A549 (cell line): ENCODE measurements around the gene OTULIN. TPM values are rescaled to one million over a fixed set of nuclear protein-coding genes. Genes with fewer than 3 reads are reported as not detected.

Source experiments
- ATAC-seq, 2 experiments: fragments of 200-7000 bp in 1 of 2; fragments of >200 bp in 1 of 2; cut with Nextera tagmentation in 1 of 2; cut with Tn5 transposase in 1 of 2; 3 replicates each; pipeline versions ENCODE4 v1.8.0 to v1.9.1; 2018 to 2020; ENCODE audit warnings: mild to moderate bottlenecking in 1 of 2, moderate library complexity in 1 of 2
- CTCF ChIA-PET: fragments of 300-600 bp; sonication (Branson Sonifier 250); formaldehyde crosslinking; extraction: SDS; loops from one replicate; lab custom pipeline; 2021; ENCODE audit warnings: antibody characterized with exemption, inconsistent platforms; lab: Yijun Ruan, JAX
- POLR2A ChIA-PET: fragments of 350-600 bp; formaldehyde crosslinking; extraction: SDS; loops from one replicate; lab custom pipeline; 2021; ENCODE audit warnings: antibody characterized with exemption, inconsistent platforms; lab: Yijun Ruan, JAX
- DNase-seq, 2 experiments: peaks; one replicate each; pipeline versions ENCODE4 v3.0.0 to v3.0.0-alpha.2; 2011 to 2016; ENCODE audit warnings: low read depth in 1 of 2, low spot score in 1 of 2
- FAIRE-seq: peaks from 2 replicates; lab custom pipeline; 2011; peaks lifted over from hg19 to GRCh38; lab: Jason Lieb, UNC
- H3K27ac ChIP-seq, 2 experiments: fragments of >200 bp; sonication (Bioruptor Twin); formaldehyde crosslinking; 3 replicates each; pipeline ENCODE4 v1.5.1; 2016 to 2017
- H3K4me1 ChIP-seq: fragments of >200 bp; sonication (Bioruptor Twin); formaldehyde crosslinking; 3 replicates; pipeline ENCODE4 v1.6.1; 2016
- H3K4me2 ChIP-seq: fragments of >200 bp; sonication (Bioruptor Twin); formaldehyde crosslinking; 3 replicates; pipeline ENCODE4 v1.6.1; 2016
- H3K4me3 ChIP-seq: fragments of >200 bp; sonication (Bioruptor Twin); formaldehyde crosslinking; 3 replicates; pipeline ENCODE4 v1.5.1; 2016
- H3K9me3 ChIP-seq: fragments of >200 bp; sonication (Bioruptor Twin); formaldehyde crosslinking; 3 replicates; pipeline ENCODE4 v1.6.1; 2016
- ATOH8 ChIP-seq: fragments of 250-450 bp; sonication (Bioruptor Pico); IDR thresholded peaks from 2 replicates; pipeline ENCODE4 v1.5.0; 2020; ENCODE audit warnings: low read depth, mild to moderate bottlenecking, moderate library complexity
- BCL3 ChIP-seq: fragments of >200 bp; sonication (Bioruptor Twin); formaldehyde crosslinking; IDR thresholded peaks from 3 replicates; pipeline ENCODE4 v1.6.1; 2016
- CEBPB ChIP-seq, 2 experiments: fragments of >200 bp in 1 of 2; sonication (Bioruptor Twin) in 1 of 2; formaldehyde crosslinking in 1 of 2; IDR thresholded peaks; 2 replicates each; pipeline ENCODE4 v1.6.1; 2012 to 2016
- EHF ChIP-seq: fragments of 250-450 bp; sonication (Bioruptor Pico); IDR thresholded peaks from 2 replicates; pipeline ENCODE4 v1.5.0; 2020; ENCODE audit warnings: mild to moderate bottlenecking
- FOSB ChIP-seq: fragments of 250-450 bp; sonication (Bioruptor Pico); IDR thresholded peaks from 2 replicates; pipeline ENCODE4 v1.5.0; 2020; ENCODE audit warnings: mild to moderate bottlenecking, moderate library complexity
- FOSL2 ChIP-seq, 2 experiments: fragments of 450-650 bp in 1 of 2; fragments of >200 bp in 1 of 2; sonication (Bioruptor Twin) in 1 of 2; formaldehyde crosslinking; IDR thresholded peaks; 2 replicates each; pipeline versions ENCODE4 v1.5.0 to v1.6.1; 2016 to 2020; ENCODE audit warnings: mild to moderate bottlenecking in 1 of 2, moderate library complexity in 1 of 2
- HDAC2 ChIP-seq: fragments of 200-600 bp; sonication (generic); IDR thresholded peaks from 2 replicates; pipeline ENCODE4 v1.6.1; 2016
- HMGXB4 ChIP-seq: fragments of 250-450 bp; sonication (Bioruptor Pico); IDR thresholded peaks from 2 replicates; pipeline ENCODE4 v1.5.0; 2021; ENCODE audit warnings: mild to moderate bottlenecking, moderate library complexity, borderline replicate concordance
- HOXB13 ChIP-seq: fragments of 250-450 bp; sonication (Bioruptor Pico); IDR thresholded peaks from 2 replicates; pipeline ENCODE4 v1.5.0; 2020; ENCODE audit warnings: low read depth, mild to moderate bottlenecking, moderate library complexity
- KDM1A ChIP-seq: fragments of 200-600 bp; sonication (generic); IDR thresholded peaks from 2 replicates; pipeline ENCODE4 v1.6.1; 2016; ENCODE audit warnings: low read depth, mild to moderate bottlenecking
- MAZ ChIP-seq: fragments of 150-350 bp; IDR thresholded peaks from 2 replicates; pipeline ENCODE4 v1.6.1; 2014; ENCODE audit warnings: antibody characterized with exemption, low read depth, low read length, borderline replicate concordance
- MYC ChIP-seq: IDR thresholded peaks from 2 replicates; pipeline ENCODE4 v1.6.1; 2012; ENCODE audit warnings: mild to moderate bottlenecking, inconsistent platforms, low read length, improper control_type of control experiment, borderline replicate concordance
- NR3C1 ChIP-seq: fragments of >200 bp; sonication (Bioruptor Twin); formaldehyde crosslinking; IDR thresholded peaks from 3 replicates; pipeline ENCODE4 v1.6.1; 2017
- RAD21 ChIP-seq, 2 experiments: fragments of >200 bp in 1 of 2; sonication (Bioruptor Twin) in 1 of 2; formaldehyde crosslinking in 1 of 2; IDR thresholded peaks in 1 of 2; conservative IDR thresholded peaks in 1 of 2; 2 replicates in 1 of 2; 3 replicates in 1 of 2; pipeline ENCODE4 v1.6.1; 2012 to 2018; ENCODE audit warnings: inconsistent platforms in 1 of 2
- RCOR1 ChIP-seq: fragments of 150-350 bp; IDR thresholded peaks from 2 replicates; pipeline ENCODE4 v1.6.1; 2014; ENCODE audit warnings: antibody characterized with exemption, low read length, low read depth
- RNF2 ChIP-seq: fragments of 200-600 bp; sonication (generic); IDR thresholded peaks from 2 replicates; pipeline ENCODE4 v1.6.1; 2016; ENCODE audit warnings: low read depth, mild to moderate bottlenecking, antibody characterized with exemption, moderate library complexity, borderline replicate concordance
- SMC3 ChIP-seq: fragments of >200 bp; sonication (Bioruptor Twin); formaldehyde crosslinking; IDR thresholded peaks from 3 replicates; pipeline ENCODE4 v1.6.1; 2018; ENCODE audit warnings: inconsistent platforms
- TP53 ChIP-seq: fragments of 250-450 bp; sonication (Bioruptor Pico); IDR thresholded peaks from 2 replicates; pipeline ENCODE4 v1.5.0; 2021; ENCODE audit warnings: mild to moderate bottlenecking, moderate library complexity
- ZFP36 ChIP-seq: fragments of 450-650 bp; IDR thresholded peaks from 2 replicates; pipeline ENCODE4 v1.6.1; 2014; ENCODE audit warnings: borderline replicate concordance; ENCODE audit not compliant: partially characterized antibody
- ZNF302 ChIP-seq: fragments of 250-450 bp; sonication (Bioruptor Pico); IDR thresholded peaks from 2 replicates; pipeline ENCODE4 v1.9.0; 2021; ENCODE audit warnings: inconsistent platforms, mild to moderate bottlenecking, moderate library complexity
- WGBS: methylation state at CpG from one replicate; pipeline ENCODE4 v1.1.6; 2017; ENCODE audit errors: missing lambda C conversion rate; 5-methylcytosine and 5-hydroxymethylcytosine counted together
- polyA plus RNA-seq, 4 experiments: library from polyadenylated mRNA; depleted of rRNA in 3 of 4; stranded (reverse); fragments of >200 nt; fragmentation: RNase III in 1 of 4; extraction: RNeasy Plus Mini Kit Qiagen cat#74134 plus additional on column Dnase treatment in 1 of 4; gene quantifications; 2 replicates in 3 of 4; 3 replicates in 1 of 4; pipeline ENCODE4 v1.2.3, GENCODE V29; 2011 to 2017
- TF ChIP-seq, protein P1 (sequence below): IDR thresholded peaks from 2 replicates; pipeline ENCODE4 v1.6.1; 2012; ENCODE audit warnings: low read depth, borderline replicate concordance

OTULIN gene
- polyA plus RNA-seq, 2 of the 4 experiments (the other 2 are of a cell fraction) = 13.5 to 17.8 TPM

DNA sequence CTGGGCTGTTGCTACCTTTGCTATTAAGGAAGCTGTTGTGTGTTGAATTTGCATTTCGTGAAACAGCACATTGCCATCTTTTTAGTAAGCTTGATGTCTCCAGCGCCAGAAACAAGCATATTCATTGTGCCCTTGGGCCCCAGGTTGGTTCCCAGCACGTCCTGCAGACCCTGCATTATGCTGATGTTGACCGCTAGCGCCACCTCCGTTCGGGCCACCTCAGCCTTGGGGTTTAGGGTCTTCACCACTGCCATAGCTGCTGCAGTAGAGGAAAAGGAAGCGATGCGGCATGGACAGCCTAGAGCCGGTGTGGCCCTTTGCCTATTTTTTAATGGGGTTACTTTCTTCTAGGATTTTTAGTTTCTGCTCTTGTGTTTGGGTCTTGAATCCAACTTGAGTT is 23.8 kb upstream of the OTULIN start:
- 53% methylated on average over 10 of the region's 10 CpGs for WGBS
- TF ChIP-seq SMC3 (no peak), FOSL2 (IDR thresholded peaks at IDR 0.05) (no peak), FOSL2 (CRISPR knock-in tag; IDR thresholded peaks at IDR 0.05) (no peak), RAD21 (conservative IDR thresholded peaks at IDR 0.05 in 1 of 2, IDR thresholded peaks at IDR 0.05 in 1 of 2) (no peak), FOSB (CRISPR knock-in tag) (no peak), ZNF302 (CRISPR knock-in tag) (no peak), RNF2 (no peak), MYC (no peak), ATOH8 (no peak), HOXB13 (CRISPR knock-in tag) (no peak), CEBPB (IDR thresholded peaks at IDR 0.05) (no peak), BCL3 (no peak)
- Histone ChIP-seq H3K9me3 (no peaks in the 10 kb centered on the region), H3K27ac (no peak overlapping the region), H3K4me1 (no peaks in the 10 kb centered on the region), H3K4me2 (no peak overlapping the region), H3K4me3 (no peak overlapping the region)
- ChIA-PET POLR2A (no interaction called here), CTCF (interaction anchor here (0.8 to 4.2 kb wide), 3 partner anchors 8 to 17 kb away, joined by 3 to 42 read pairs (median 3); no protein-coding TSS in a partner anchor)
- FAIRE-seq (no peak), ATAC-seq (no peak), DNase-seq (no peak)

- ATAC-seq (no peak), FAIRE-seq (no peak)
- Histone ChIP-seq H3K4me3 (no peak overlapping the region), H3K9me3 (no peaks in the 10 kb centered on the region), H3K27ac (no peak overlapping the region)
- 10% methylated on average over 1 of the region's 1 CpG for WGBS
- no peak for TF ChIP-seq NR3C1
- TF ChIP-seq FOSL2 (IDR thresholded peaks at IDR 0.05) = no peak
- TF ChIP-seq FOSL2 (CRISPR knock-in tag; IDR thresholded peaks at IDR 0.05) = no peak
- no peak for TF ChIP-seq HDAC2
- TF ChIP-seq KDM1A = no peak
- TF ChIP-seq FOSB (CRISPR knock-in tag) = no peak
- TF ChIP-seq RAD21 (conservative IDR thresholded peaks at IDR 0.05 in 1 of 2, IDR thresholded peaks at IDR 0.05 in 1 of 2) = no peak
- no peak for TF ChIP-seq HMGXB4 (CRISPR knock-in tag)
- no peak for TF ChIP-seq RCOR1
- TF ChIP-seq, protein P1, sequence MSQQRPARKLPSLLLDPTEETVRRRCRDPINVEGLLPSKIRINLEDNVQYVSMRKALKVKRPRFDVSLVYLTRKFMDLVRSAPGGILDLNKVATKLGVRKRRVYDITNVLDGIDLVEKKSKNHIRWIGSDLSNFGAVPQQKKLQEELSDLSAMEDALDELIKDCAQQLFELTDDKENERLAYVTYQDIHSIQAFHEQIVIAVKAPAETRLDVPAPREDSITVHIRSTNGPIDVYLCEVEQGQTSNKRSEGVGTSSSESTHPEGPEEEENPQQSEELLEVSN = no peak
- TF ChIP-seq ZFP36 = no peak
- no peak for TF ChIP-seq TP53
- TF ChIP-seq SMC3 = no peak
- no peak for TF ChIP-seq RNF2
- TF ChIP-seq MYC = no peak
- TF ChIP-seq EHF = no peak
- TF ChIP-seq MAZ = no peak
- TF ChIP-seq, all 56 proteins: peak for 0
- H3K4me1 ChIP-seq = no peaks in the 10 kb centered on the region
- CTCF ChIA-PET = interaction anchor here (0.7 to 1.3 kb wide), 3 partner anchors 10 to 247 kb away, joined by 3 to 8 read pairs (median 3); no protein-coding TSS in a partner anchor
- DNase-seq = no peak
- POLR2A ChIA-PET = no interaction called here
- H3K4me2 ChIP-seq = no peak overlapping the region
Measured at GRCh38 chr5:14644623-14645237, 19.8 kb upstream of the OTULIN start.
